Right renal pelvis (tissue), 4 donors: Measurements from ENCODE around the gene GNAQ. TPM values are rescaled to one million over a fixed set of nuclear protein-coding genes. Genes with fewer than 3 reads are reported as not detected.
A peak's percentile ranks its signal among the peaks of the same experiment; 100 is the strongest.

ENCODE experiments used
- DNase-seq, 4 donors: peaks; one replicate each; pipeline ENCODE4 v3.0.0-alpha.2; 2013; ENCODE audit warnings: low read depth in 4 of 4, low spot score in 3 of 4, missing footprints in 1 of 4
- polyA plus RNA-seq, 4 donors: library from polyadenylated mRNA; unstranded; fragments of 120-200 nt; gene quantifications; one replicate each; pipeline ENCODE4 v1.2.1, GENCODE V29; 2013; ENCODE audit not compliant: insufficient read length in 4 of 4

The GNAQ gene
- polyA plus RNA-seq, 4 donors = 52.8 to 75.0 (median 72.2) TPM

DNA sequence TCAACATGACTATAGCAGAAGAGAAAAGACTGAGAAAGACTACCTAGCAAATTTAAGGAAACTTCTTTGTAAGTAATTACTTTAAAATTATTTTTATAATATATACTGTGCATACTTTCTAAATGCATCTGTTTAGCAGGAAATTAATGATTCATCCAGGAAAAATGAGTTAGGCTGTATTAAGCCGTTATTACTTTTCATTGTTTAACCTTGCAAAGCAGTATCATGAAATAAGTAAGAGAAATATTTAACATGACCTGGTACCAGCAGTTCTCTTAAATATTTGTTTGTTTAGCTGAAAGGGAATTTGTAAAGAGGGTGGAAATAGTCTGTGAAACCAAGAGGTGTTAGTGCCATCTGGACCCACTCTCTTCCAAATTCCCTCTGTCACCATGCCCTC is 175.0 kb downstream of the GNAQ start:
- no peak for DNase-seq

DNA sequence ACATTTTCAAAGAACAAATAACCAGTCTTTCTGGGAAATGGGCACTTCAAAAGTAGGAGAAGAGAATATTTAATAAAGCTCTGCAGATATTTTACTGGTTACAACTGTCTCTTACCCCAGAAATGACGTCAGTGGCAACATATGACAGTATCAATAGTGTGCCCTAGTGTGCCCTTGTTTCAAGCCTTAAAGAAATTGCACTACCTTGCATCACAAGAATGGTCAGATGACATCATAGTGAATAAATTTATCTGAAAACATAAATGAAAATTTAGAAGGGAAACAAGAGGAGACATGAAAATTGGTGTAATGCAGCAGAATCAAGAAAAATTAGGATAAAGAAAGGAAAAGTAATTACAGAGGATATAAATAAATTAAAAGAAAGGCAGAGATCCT is 176.7 kb downstream of the GNAQ start:
- DNase-seq = no peak

DNA sequence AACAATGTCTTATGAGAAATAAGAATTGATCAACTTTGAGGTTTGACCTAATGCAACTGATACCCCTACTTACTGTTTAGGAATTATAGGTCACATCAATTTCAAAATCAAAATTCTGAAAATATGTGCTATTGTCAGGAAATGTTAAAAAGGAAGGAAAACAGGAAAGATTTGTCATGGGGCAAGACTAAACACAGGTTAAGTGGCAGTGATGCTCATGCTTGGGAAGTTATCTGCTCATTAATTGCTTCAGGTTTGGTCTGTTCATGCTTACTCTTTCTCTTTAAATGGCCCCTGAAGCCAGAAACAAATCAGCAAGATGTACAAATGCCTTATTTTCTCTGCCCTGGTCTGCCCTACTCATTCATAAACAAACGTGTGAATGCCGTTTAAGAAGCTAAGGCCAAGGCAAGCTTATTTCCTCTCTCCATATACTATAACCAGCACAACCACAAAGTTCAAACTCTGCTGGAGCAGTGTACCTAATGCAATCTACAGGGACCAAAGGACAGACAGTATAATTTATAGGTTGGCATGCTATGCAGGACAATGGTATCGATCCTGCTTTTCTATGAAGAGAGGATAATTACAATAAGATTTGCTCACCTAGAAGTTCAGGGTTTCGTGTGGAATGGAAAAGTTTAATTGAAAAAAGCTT is 177.2 kb downstream of the GNAQ start:
- DNase-seq = no peak

DNA sequence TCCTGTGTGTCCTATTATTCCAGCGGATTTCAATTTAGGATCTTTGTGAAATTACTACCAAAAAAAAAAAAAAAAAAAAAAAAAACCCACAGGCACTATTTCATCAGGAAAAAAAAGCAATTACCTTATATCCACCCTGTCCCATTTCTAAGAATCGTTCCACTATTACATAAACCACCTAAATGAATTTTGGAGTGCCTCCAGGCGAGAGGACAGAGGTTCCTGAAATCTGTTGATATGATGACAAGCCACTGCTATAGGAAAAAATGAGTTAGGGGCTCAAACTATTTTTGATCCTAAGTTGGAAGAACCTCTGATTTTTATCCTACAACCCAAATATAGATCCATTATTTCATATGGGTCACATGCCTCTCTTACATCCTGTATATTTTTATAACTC is 177.9 kb downstream of the GNAQ start:
- DNase-seq = no peak

DNA sequence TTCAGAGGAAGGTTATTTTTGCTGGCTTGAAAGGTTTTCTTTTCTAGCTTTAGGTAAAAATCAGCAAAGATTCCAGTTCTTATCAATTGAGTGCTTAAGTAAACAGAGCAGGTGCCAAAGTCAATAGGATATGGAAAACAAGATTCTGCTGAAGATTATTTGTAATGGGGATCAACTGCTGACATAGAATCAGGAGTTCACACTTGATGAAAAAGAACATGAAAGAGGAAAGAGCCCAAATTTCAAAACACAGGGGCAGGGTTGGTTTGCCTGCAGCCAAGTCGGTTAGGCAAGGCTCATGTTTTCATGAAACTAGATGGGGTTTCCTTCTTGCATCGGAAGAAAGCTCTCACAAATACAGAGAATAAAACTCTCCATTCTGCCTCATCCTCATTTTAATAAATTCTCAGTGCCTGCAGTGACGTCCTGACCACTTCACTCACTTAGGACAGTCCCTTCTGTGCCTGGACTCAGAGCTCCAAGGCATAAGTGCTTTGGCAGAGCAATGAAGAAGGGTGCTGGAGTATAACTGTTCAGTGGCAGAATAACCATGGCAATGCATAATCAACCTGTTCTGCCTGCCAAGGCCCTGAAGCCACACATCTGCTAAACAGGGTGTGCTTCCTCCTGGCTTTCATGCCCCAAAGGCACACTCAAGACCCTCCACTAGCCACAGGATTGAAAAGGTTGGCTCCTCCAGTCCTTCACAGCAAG is 179.6 kb downstream of the GNAQ start:
- DNase-seq = no peak

DNA sequence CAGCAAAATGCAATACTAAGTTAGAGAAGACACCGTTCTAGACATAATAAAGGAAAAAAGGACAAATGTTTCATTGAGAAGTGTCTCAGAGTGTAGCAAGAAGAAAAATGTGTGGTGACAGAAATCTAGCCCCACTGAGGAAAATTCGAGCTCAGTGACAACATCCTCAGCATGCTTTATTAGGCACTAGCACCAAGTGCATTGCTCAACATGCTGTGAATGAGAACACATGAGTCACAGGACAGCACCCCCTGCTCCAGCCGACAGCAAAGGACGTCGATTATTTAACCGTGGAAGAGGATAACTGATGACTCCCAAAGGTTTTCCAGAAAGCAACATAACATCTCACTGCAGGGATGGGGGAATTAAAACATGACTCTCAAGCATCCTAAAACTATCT is 182.7 kb downstream of the GNAQ start:
- DNase-seq = no peak

DNA sequence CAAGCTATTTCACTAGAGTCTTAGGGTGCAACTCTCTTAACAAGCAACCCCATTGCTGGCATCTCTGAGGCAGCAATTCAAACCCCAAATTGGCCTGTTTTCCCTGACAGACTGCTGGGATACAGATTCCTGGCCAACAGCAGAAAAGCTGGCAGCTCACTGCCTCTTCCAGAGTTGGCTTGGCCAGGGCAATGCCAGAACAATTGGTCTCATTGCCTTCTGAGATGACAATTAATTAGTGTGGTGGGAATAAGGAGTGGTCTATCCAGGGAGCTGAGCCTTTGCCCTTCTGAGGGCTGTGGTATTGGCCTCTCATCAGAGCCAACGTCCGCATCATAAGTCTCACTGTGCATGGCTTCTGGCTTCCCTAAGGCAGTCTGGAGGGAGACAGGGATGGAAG is 183.2 kb downstream of the GNAQ start:
- no peak for DNase-seq

DNA sequence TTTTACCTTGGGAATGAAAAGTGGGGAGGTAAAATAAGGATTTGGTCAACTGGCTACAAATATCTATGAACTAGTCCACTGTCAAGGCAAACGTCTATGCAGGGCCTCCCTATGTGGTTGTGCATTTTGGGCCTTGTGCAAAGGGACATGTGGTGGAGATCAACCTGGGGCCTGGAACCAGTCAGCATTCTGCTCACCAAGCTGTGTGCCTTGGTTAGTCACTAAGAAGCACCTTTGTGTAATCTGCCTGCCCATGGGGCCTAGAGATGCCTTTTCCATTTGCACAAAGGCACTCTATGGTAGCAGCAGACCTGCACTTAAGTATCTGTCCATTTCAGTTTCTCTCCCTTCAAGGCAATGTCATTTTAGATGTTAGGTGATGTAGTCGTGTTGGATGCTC is 184.0 kb downstream of the GNAQ start:
- DNase-seq = no peak

DNA sequence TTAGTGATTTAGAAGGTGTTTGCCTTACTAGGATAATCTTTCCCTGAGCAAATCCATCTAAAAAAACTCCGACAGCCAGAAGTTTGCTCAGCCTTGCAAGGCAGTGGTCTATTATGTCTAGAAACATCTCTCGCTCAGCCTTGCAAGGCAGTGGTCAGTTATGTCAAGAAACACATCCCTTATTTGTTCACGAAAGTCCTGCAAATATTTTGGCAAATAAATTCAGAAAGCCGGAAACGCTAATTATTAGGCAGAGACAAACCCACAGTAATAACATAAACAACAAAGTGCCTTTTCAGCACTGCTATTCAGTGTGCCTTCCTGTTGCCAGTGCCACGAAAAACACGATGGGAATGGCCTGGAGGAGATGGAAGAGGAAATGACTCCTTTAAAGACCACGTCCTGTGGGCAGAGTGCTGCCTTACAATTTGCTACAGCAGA is 184.5 kb downstream of the GNAQ start:
- no peak for DNase-seq

DNA sequence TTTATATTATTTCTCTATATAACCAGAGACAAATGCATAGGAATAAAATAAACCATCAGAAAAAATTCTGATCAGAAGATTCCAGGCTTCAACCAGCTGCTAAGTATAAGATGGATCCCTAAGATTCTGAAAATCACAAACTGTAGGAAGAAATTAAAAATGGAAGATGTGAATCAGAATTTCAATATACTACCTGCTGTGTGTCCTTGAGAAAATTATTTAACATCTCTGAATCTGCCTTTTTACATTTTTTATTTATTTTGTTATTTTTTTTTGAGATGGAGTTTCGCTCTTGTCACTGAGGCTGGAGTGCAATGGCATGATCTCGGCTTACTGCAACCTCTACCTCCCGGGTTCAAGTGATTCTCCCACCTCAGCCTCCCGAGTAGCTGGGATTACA is 187.2 kb downstream of the GNAQ start:
- no peak for DNase-seq

DNA sequence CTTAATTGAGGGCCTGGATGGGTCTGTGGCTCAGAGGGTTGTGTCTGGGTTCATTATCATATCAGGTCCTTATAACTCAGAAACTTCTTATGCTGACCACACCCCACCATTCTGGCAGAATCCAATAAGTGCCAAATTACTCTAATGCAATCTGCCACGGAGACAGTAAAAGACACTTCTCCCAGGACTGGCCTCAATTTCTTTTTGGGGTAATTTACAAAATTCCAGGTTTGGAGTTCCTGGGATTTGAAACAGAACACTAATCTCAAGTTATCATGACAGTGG is 187.8 kb downstream of the GNAQ start:
- DNase-seq = no peak

DNA sequence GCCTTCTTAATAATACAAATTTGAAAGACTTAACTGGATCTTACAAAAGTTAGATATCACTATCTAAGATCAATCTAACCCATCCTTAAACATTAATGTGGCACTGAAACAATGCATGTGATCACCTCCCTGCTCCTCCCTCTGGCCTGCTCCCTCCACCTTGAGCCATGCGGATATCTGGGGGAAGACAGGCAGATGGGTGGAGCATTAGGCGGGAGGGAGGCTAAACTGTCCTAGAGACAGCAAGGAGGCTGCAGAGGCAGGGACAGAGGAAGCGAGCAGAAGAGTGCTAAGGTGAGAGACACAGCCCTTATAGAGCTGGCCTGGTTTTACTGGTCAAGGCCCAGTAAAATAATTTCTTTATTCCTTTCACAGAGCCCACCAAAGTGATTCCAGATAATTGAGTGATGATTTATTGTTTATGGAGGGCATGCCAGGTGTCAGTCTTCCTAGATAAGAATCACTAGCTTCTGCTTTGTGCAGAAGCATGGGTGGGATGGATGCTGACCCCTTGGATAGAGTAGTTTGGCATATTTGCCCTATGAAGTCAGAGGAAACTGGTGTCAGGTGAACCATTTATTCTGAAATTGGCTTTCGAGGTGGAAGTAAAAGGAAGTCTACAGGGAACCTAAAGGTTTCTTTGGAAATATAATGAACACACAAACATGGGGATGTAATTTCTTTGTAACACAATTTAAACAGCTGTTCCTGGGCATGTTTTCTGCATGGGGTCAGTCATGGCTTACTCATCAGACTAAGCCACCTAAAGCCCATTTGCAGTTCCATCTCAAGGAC is 188.3 kb downstream of the GNAQ start:
- DNase-seq = no peak

DNA sequence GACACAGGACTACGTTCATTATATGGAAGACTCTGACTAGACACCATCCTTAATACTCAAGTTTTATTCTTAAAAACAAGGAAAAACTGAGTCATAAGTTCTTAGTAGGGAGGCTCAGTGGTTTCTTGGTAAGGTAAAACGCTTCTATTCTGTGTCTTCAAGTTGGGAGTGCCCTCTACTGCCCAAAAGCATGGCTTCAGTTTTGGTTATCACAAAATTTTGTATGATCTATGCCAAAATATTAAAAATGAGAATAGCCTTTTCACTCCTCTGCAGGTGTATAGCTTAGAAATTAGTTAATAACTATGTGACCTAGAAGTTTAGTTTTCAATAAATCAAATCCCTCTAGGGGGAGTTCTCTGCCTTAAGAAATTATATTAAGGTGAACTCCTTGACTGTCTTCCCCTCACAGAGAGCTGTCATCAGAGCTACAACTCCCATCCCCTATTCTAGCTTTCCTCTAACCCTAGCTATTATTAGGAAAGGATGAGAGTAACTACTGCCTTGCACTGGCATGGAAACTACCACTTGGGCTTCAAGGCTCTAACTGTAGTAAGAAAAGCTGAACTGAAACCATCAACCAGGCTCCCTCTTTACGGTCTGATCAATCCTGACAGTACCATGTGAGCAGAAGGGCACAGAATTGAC is 189.7 kb downstream of the GNAQ start:
- no peak for DNase-seq

DNA sequence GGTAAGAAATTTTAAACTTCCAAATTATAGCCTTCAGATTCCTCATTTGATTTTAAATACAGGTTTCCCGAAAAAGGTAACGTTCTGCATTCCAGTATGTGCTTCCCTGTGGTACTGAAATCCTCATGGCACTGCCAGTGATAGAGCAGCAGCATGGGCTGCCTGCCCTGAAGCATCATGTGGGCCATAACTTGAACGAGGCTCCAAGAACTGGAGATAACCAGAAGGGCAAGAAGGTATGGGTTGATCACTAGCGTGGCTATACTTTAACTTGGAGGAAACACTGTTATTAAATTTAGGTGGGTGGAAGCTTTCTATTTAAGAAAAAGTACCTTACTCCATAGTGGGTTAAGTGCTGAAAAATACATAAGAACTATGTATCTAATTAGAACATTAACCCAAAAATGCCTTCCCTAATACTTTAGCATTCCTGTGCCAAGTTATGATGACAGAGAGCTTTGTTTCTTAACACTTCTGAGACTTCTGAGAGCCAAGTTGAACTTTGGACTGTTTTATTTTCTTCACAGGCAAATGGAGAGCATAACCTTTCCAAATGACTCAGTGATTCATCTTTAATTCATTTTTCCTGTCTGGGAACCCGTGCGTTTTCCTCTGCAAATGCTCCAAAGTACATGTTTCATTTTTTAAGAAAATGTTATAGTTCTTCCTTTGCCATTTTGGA is 192.0 kb downstream of the GNAQ start:
- DNase-seq = no peak

DNA sequence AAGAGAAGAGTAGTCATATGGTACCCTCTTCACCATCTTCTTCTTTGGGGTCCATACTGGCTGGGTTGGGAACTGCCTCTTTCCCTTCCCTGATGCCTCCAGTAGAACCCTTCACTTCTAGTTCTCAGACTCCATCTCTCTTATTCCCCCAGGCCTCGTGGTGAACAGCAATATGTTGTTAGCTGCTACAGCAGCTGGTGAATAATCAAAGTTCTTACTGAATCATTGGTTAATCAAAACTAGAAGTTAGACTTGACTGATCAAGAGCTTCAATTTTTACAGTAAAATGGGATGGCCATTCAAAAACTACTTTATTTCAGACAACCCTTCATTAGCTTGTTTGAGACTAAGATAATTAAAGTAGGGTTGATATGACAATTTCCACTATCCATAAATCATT is 192.6 kb downstream of the GNAQ start:
- DNase-seq = no peak

DNA sequence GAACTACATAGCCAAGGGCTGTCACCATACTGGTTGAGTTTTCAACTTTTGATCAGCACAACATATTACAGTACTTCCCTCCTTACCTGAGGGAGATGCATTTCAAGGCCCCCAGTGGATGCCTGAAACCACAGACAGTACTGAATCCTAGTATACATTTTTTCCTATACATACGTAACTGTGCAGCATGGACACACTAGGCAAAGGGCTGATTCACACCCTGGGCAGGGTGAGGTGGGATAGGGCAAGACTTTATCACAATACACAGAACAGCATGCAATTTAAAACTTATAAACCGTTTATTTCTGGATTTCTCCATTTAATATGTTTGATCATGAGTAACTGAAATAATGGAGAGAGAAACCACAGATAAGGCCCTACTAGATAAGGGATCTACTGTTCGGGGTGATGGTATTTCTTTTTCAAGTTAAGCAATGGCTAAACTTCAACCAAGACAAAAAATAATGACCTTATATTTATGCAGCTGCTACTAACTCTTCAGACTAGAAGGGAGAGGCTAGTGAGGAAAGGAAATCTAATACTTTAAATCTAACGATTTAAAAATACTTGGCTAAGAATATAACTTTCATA is 196.6 kb downstream of the GNAQ start:
- no peak for DNase-seq

DNA sequence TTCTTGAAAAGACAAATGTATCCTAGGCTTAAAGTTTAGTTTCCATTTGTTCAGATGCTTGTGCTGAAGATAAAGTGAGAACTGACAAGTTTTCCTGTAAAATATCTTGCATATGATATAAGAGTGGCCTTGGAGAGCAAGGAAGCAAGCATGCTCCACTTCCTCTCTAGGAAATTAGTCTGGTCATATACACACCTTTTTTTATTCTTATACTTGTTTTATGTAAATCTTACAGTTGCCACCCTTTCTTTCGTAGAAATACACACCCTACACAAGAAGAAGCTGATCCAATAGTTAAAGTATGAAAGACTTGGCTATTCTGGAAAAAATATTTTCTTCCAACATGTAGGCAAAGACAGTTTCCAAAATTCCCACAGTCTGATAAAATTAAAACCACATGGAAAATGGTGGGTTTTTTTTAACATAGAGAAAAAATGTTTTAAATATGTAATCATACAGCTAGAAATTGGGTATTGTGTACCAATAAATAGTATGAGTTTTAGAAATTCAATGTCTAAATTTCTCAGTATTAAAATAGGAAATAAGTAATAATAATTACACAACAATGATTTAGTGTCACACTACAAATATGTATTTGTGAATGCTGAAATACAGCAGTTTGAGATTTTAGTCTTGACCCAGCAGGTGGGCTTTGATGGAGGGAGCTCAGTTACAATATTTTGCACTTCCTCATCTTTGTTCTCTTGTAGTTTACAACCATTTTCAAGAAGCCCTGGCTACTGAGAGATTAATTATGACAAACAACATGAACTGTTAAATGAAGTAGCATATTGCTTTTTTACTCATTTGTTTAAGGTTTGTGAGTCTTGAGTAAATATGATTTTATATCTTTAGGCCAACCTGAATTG is 197.8 kb downstream of the GNAQ start:
- DNase-seq = no peak

DNA sequence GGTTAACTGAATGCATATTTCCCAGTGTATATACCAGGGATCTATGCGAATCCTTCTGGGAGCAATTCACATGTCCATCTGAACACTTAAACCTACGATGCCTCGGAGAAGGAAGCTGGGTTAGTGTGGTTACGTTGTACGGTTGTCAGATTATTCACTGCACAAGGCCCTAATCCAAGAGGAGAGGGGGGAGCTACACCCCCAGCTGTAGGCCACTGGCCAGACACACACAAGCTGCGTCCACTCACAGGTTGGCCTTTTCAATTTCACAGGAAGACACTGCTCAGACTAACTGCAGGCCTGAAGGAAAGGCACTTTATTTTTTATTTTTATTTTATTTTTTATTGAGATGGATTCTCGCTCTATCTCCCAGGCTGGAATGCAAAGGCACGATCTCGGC is 199.0 kb downstream of the GNAQ start:
- peak in 3 of 4 donors; percentile 23 to 38 (median 30) for DNase-seq

DNA sequence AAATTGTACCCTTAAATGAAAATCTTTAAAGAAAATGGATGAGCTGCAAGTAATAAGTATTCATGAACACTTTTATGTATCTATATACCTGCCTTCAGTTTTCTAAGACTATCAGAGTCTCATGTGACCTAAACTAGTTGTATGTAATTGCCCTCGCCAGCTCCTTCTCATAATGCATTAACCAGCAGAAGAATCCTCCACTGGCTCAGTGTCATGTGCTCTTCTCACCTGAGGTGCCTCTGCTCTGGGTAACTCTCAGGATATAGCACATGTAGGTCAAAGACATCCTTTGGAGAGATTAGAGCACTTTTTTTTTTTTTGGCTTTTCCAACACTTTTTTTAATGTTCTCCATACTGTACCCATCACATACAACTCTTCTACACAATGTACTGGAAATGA is 199.8 kb downstream of the GNAQ start:
- no peak for DNase-seq
